ENCODE data around the gene GKN1.

Gene GKN1

GRCh38 chr2:68992341-68992740 lies 17.9 kb downstream of the GKN1 start:
- Histone ChIP-seq H3K36me3 (ENCODE audit: insufficient read depth, low read length) (no peaks in the 10 kb centered on the region), H3K9me3 (ENCODE audit: insufficient read depth, low read depth, low read length) (no peaks in the 10 kb centered on the region), H3F3A (ENCODE audit: low read depth) (no peaks in the 10 kb centered on the region), H3K9me2 (replicated peaks; ENCODE audit: low read depth, low read length) (no peaks in the 10 kb centered on the region), H3K4me1 (ENCODE audit: insufficient read depth, low read length, poor library complexity, severe bottlenecking) (no peaks in the 10 kb centered on the region), H3K27me3 (ENCODE audit: insufficient read depth, low read length, poor library complexity, severe bottlenecking) (no peaks in the 10 kb centered on the region), H2AFZ (ENCODE audit: low read length) (no peak overlapping the region), H4K20me1 (ENCODE audit: insufficient read depth, low read length, poor library complexity, severe bottlenecking) (no peaks in the 10 kb centered on the region), H3K9ac (ENCODE audit: low read depth, low read length, poor library complexity, severe bottlenecking) (no peak overlapping the region), H3K79me2 (ENCODE audit: insufficient read depth, low read length) (no peaks in the 10 kb centered on the region), H3K4me3 (ENCODE audit: low read length, poor library complexity, severe bottlenecking) (no peak overlapping the region), H3K4me2 (ENCODE audit: low read depth, low read length, poor library complexity, severe bottlenecking) (no peak overlapping the region)
- no peak for TF ChIP-seq EZH2phosphoT487 (IDR thresholded peaks at IDR 0.05; ENCODE audit: borderline replicate concordance)
- TF ChIP-seq, protein P1, sequence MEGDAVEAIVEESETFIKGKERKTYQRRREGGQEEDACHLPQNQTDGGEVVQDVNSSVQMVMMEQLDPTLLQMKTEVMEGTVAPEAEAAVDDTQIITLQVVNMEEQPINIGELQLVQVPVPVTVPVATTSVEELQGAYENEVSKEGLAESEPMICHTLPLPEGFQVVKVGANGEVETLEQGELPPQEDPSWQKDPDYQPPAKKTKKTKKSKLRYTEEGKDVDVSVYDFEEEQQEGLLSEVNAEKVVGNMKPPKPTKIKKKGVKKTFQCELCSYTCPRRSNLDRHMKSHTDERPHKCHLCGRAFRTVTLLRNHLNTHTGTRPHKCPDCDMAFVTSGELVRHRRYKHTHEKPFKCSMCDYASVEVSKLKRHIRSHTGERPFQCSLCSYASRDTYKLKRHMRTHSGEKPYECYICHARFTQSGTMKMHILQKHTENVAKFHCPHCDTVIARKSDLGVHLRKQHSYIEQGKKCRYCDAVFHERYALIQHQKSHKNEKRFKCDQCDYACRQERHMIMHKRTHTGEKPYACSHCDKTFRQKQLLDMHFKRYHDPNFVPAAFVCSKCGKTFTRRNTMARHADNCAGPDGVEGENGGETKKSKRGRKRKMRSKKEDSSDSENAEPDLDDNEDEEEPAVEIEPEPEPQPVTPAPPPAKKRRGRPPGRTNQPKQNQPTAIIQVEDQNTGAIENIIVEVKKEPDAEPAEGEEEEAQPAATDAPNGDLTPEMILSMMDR (conservative IDR thresholded peaks at IDR 0.05; ENCODE audit: low read length), result no peak

DNA sequence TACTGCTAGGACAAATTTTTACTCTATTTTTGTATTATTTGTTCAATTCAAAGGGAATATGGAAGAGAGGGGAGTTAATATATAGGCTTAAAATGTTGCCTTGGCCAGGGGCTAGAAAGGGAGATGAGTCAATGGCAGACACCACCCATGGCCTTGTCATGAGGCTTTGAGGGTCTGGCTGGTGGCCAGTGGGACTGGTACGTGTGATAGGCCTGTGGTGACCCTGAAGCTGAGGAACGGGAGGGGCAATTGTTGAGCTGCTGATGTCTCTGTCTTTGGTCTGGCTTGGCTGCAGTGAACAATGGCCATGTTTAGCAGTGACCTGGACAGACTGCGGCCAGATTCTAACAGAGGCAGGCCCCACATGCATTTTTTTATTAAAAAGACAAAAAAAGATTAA lies 18.5 kb downstream of the GKN1 start:
- H3K9ac ChIP-seq (ENCODE audit: low read depth, low read length, poor library complexity, severe bottlenecking), result no peak overlapping the region
- no peaks in the 10 kb centered on the region for H3F3A ChIP-seq (ENCODE audit: low read depth)
- H2AFZ ChIP-seq (ENCODE audit: low read length), result no peak overlapping the region
- no peaks in the 10 kb centered on the region for H3K27me3 ChIP-seq (ENCODE audit: insufficient read depth, low read length, poor library complexity, severe bottlenecking)
- no peaks in the 10 kb centered on the region for H3K36me3 ChIP-seq (ENCODE audit: insufficient read depth, low read length)
- no peak overlapping the region for H3K4me2 ChIP-seq (ENCODE audit: low read depth, low read length, poor library complexity, severe bottlenecking)
- TF ChIP-seq, protein P1 (conservative IDR thresholded peaks at IDR 0.05; ENCODE audit: low read length), result no peak
- no peak for TF ChIP-seq EZH2phosphoT487 (IDR thresholded peaks at IDR 0.05; ENCODE audit: borderline replicate concordance)
- no peaks in the 10 kb centered on the region for H4K20me1 ChIP-seq (ENCODE audit: insufficient read depth, low read length, poor library complexity, severe bottlenecking)
- no peak overlapping the region for H3K4me3 ChIP-seq (ENCODE audit: low read length, poor library complexity, severe bottlenecking)
- no peaks in the 10 kb centered on the region for H3K9me3 ChIP-seq (ENCODE audit: insufficient read depth, low read depth, low read length)
- H3K4me1 ChIP-seq (ENCODE audit: insufficient read depth, low read length, poor library complexity, severe bottlenecking), result no peaks in the 10 kb centered on the region
- no peaks in the 10 kb centered on the region for H3K9me2 ChIP-seq (replicated peaks; ENCODE audit: low read depth, low read length)
- H3K79me2 ChIP-seq (ENCODE audit: insufficient read depth, low read length), result no peaks in the 10 kb centered on the region

DNA sequence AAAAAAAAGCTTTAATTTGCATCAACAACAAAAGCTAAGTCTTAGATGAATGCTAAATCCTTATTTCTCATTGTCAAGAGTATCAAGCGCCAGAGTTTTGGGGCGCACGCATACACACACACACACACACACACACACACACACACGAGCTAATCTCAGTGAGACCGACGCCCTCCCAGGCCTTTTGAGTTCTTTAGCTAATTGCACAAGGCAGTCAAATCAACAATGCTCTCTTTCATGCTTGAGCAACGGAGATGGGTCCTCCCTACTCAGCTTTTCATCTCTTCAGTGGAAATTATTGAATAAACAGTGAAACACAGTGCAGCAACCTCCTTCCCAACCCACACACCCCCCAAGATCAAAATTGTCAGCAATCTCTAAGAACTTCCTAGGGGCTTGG lies 19.2 kb downstream of the GKN1 start:
- no peaks in the 10 kb centered on the region for H3K9me3 ChIP-seq (ENCODE audit: insufficient read depth, low read depth, low read length)
- H3K9ac ChIP-seq (ENCODE audit: low read depth, low read length, poor library complexity, severe bottlenecking), result no peak overlapping the region
- no peaks in the 10 kb centered on the region for H3K4me1 ChIP-seq (ENCODE audit: insufficient read depth, low read length, poor library complexity, severe bottlenecking)
- H3K79me2 ChIP-seq (ENCODE audit: insufficient read depth, low read length), result no peaks in the 10 kb centered on the region
- no peaks in the 10 kb centered on the region for H3K9me2 ChIP-seq (replicated peaks; ENCODE audit: low read depth, low read length)
- H3K27me3 ChIP-seq (ENCODE audit: insufficient read depth, low read length, poor library complexity, severe bottlenecking), result no peaks in the 10 kb centered on the region
- no peaks in the 10 kb centered on the region for H3F3A ChIP-seq (ENCODE audit: low read depth)
- no peaks in the 10 kb centered on the region for H3K36me3 ChIP-seq (ENCODE audit: insufficient read depth, low read length)
- TF ChIP-seq, protein P1 (conservative IDR thresholded peaks at IDR 0.05; ENCODE audit: low read length), result no peak
- TF ChIP-seq EZH2phosphoT487 (IDR thresholded peaks at IDR 0.05; ENCODE audit: borderline replicate concordance), result no peak
- no peaks in the 10 kb centered on the region for H4K20me1 ChIP-seq (ENCODE audit: insufficient read depth, low read length, poor library complexity, severe bottlenecking)
- no peak overlapping the region for H3K4me3 ChIP-seq (ENCODE audit: low read length, poor library complexity, severe bottlenecking)
- no peak overlapping the region for H3K4me2 ChIP-seq (ENCODE audit: low read depth, low read length, poor library complexity, severe bottlenecking)
- H2AFZ ChIP-seq (ENCODE audit: low read length), result no peak overlapping the region

Measured in Loucy (cell line).